HepG2 (cell line): ENCODE data around the gene UCHL3. TPM values are rescaled to one million over a fixed set of nuclear protein-coding genes. Genes with fewer than 3 reads are reported as not detected.

Source experiments
- AKAP8 ChIP-seq: sonication (generic); formaldehyde crosslinking; IDR thresholded peaks from 2 replicates; pipeline ENCODE4 v1.5.1; 2020; ENCODE audit warnings: mild to moderate bottlenecking, missing genetic modification reagents
- CHD2 ChIP-seq: IDR thresholded peaks from 2 replicates; pipeline ENCODE4 v1.6.1; 2011; ENCODE audit warnings: low read depth, low read length, improper control_type of control experiment
- DDIT3 ChIP-seq: sonication (generic); formaldehyde crosslinking; IDR thresholded peaks from 2 replicates; pipeline ENCODE4 v1.4.0; 2020; ENCODE audit warnings: mild to moderate bottlenecking, missing genetic modification reagents
- ELF3 ChIP-seq: IDR thresholded peaks from 2 replicates; pipeline ENCODE4 v1.6.1; 2016; ENCODE audit warnings: missing genetic modification reagents, missing compliant biosample characterization
- FOXK2 ChIP-seq: fragments of 450-650 bp; IDR thresholded peaks from 2 replicates; pipeline ENCODE4 v1.6.1; 2016
- JUN ChIP-seq: sonication (generic); formaldehyde crosslinking; IDR thresholded peaks from 2 replicates; pipeline ENCODE4 v1.4.0; 2020; ENCODE audit warnings: mild to moderate bottlenecking, missing genetic modification reagents
- MLXIP ChIP-seq: sonication (generic); formaldehyde crosslinking; IDR thresholded peaks from 2 replicates; pipeline ENCODE4 v1.9.0; 2021; ENCODE audit warnings: missing genetic modification reagents, borderline replicate concordance
- NFYC ChIP-seq: IDR thresholded peaks from 2 replicates; pipeline ENCODE4 v1.6.1; 2016; ENCODE audit warnings: missing genetic modification reagents, missing compliant biosample characterization
- POLR2AphosphoS2 ChIP-seq: IDR thresholded peaks from 2 replicates; pipeline ENCODE4 v1.6.1; 2011; ENCODE audit warnings: low read depth, low read length, improper control_type of control experiment
- RFX3 ChIP-seq: IDR thresholded peaks from 2 replicates; pipeline ENCODE4 v1.6.1; 2016; ENCODE audit warnings: missing biosample characterization, missing genetic modification reagents
- SALL1 ChIP-seq: sonication (generic); formaldehyde crosslinking; IDR thresholded peaks from 2 replicates; pipeline ENCODE4 v1.8.0; 2022; ENCODE audit warnings: mild to moderate bottlenecking, missing genetic modification reagents
- SIN3A ChIP-seq: IDR thresholded peaks from 2 replicates; pipeline ENCODE4 v1.6.1; 2011; ENCODE audit warnings: low read depth, mild to moderate bottlenecking, control low read depth, low read length, borderline replicate concordance
- SMAD1 ChIP-seq: sonication (generic); formaldehyde crosslinking; IDR thresholded peaks from 2 replicates; pipeline ENCODE4 v1.4.0; 2020; ENCODE audit warnings: missing genetic modification reagents, low read depth, mild to moderate bottlenecking, borderline replicate concordance
- TCF7L2 ChIP-seq: IDR thresholded peaks from 2 replicates; pipeline ENCODE4 v1.6.1; 2011; ENCODE audit warnings: mild to moderate bottlenecking, low read depth, low read length, moderate library complexity
- TFE3 ChIP-seq: IDR thresholded peaks from 2 replicates; pipeline ENCODE4 v1.6.1; 2016
- YY1 ChIP-seq: IDR thresholded peaks from 2 replicates; pipeline ENCODE4 v1.6.1; 2011; ENCODE audit warnings: low read length, low read depth, moderate library complexity, mild to moderate bottlenecking; ENCODE audit not compliant: insufficient read depth, insufficient replicate concordance
- ZNF326 ChIP-seq: sonication (generic); formaldehyde crosslinking; IDR thresholded peaks from 2 replicates; pipeline ENCODE4 v1.4.0; 2020; ENCODE audit warnings: missing genetic modification reagents, borderline replicate concordance
- ZNF331 ChIP-seq: sonication (generic); formaldehyde crosslinking; IDR thresholded peaks from 2 replicates; pipeline ENCODE4 v1.4.0; 2020; ENCODE audit warnings: missing genetic modification reagents
- ZNF547 ChIP-seq: sonication (generic); formaldehyde crosslinking; IDR thresholded peaks from 2 replicates; pipeline ENCODE4 v1.5.1; 2020; ENCODE audit warnings: mild to moderate bottlenecking, missing genetic modification reagents
- ZNF782 ChIP-seq: sonication (generic); formaldehyde crosslinking; IDR thresholded peaks from 2 replicates; pipeline ENCODE4 v1.4.0; 2020; ENCODE audit warnings: missing genetic modification reagents, mild to moderate bottlenecking, borderline replicate concordance
- ZSCAN5A ChIP-seq: sonication (generic); formaldehyde crosslinking; IDR thresholded peaks from 2 replicates; pipeline ENCODE4 v1.8.0; 2022; ENCODE audit warnings: mild to moderate bottlenecking, missing genetic modification reagents, borderline replicate concordance
- polyA plus RNA-seq, 8 experiments: library from polyadenylated mRNA; depleted of rRNA in 3 of 8; stranded (reverse) in 7 of 8; unstranded in 1 of 8; fragments of >200 nt; fragmentation: Illumina TruSeq in 4 of 8; extraction: Trizol in 4 of 8; gene quantifications; 2 replicates each; pipeline versions ENCODE4 v1.2.1 to v1.2.3, GENCODE V29; 2011 to 2016; ENCODE audit warnings: low read depth in 4 of 8, missing spikeins in 1 of 8, mixed read lengths in 1 of 8; ENCODE audit not compliant: insufficient read depth in 1 of 8
- total RNA-seq, 5 experiments: library from RNA; depleted of rRNA; stranded (reverse); fragments of >200 nt; fragmentation: Illumina TruSeq; extraction: Trizol; gene quantifications; 2 replicates each; pipeline ENCODE4 v1.2.3, GENCODE V29; 2016; ENCODE audit warnings: low read depth in 1 of 5

UCHL3 gene
- total and polyA plus RNA-seq, 2 of the 13 experiments (the other 11 are each of a cell fraction or from before 2014, with no cell fraction given): 36.2 to 93.3 TPM

GRCh38 chr13:75537401-75538365, 11.9 kb upstream of the UCHL3 start, which contains the start of gene COMMD6 (continued):
- no peak for TF ChIP-seq CHD2
- TF ChIP-seq YY1: peak; percentile 73
- no peak for TF ChIP-seq ZNF547 (CRISPR knock-in tag)
- no peak for TF ChIP-seq JUN
- no peak for TF ChIP-seq MLXIP (CRISPR knock-in tag)
- 0 out of 2 replicates have a peak, but pooled peaks have one; percentile 17 for TF ChIP-seq NFYC (CRISPR knock-in tag)
- peak; percentile 40; the same call in 1 of the 2 replicates for TF ChIP-seq ZNF331
- TF ChIP-seq SMAD1 (CRISPR knock-in tag): no peak; the same call in 1 of the 2 replicates
- no peak for TF ChIP-seq ZNF782 (CRISPR knock-in tag)
- peak; percentile 87; the same call in 1 of the 2 replicates for TF ChIP-seq SIN3A
- no peak for TF ChIP-seq RFX3
- TF ChIP-seq POLR2AphosphoS2: no peak
- TF ChIP-seq TCF7L2: no peak
- TF ChIP-seq SALL1: peak; percentile 53
- TF ChIP-seq AKAP8: no peak
- no peak for TF ChIP-seq DDIT3 (CRISPR knock-in tag)
- 0 out of 2 replicates have a peak, but pooled peaks have one; percentile 33 for TF ChIP-seq TFE3 (CRISPR knock-in tag)
- peak; percentile 98 for TF ChIP-seq FOXK2
- TF ChIP-seq ZSCAN5A (CRISPR knock-in tag): no peak
- TF ChIP-seq ZNF326 (CRISPR knock-in tag): no peak
- TF ChIP-seq ELF3 (CRISPR knock-in tag): peak; percentile 6
